Erythroblast (primary cell): ENCODE data around the gene UBE2U.

Source experiments
- GATA1 ChIP-seq: IDR thresholded peaks from 2 replicates; pipeline ENCODE4 v1.6.1; 2011; ENCODE audit warnings: low read depth, mild to moderate bottlenecking, control low read depth, low read length, moderate library complexity
- POLR2A ChIP-seq: IDR thresholded peaks from 2 replicates; pipeline ENCODE4 v1.6.1; 2011; ENCODE audit warnings: mild to moderate bottlenecking, low read length

GRCh38 chr1:64186138-64186897 lies 17.1 kb upstream of the UBE2U start:
- TF ChIP-seq POLR2A (no peak), GATA1 (no peak)
